ENCODE measurements around the gene CDK3. TPM values are rescaled to one million over a fixed set of nuclear protein-coding genes. Genes with fewer than 3 reads are reported as not detected.
"Not testable (repeated sequence)": the region's sequence is repeated elsewhere in the genome, so short reads cannot be mapped to it uniquely, and the experiment has no call there.

CDK3 gene
- total and polyA plus RNA-seq, 2 donors (not counting 1 experiment from before 2014, with no cell fraction given), result 15.0 to 20.5 TPM

GRCh38 chr17:76039121-76039520, 38.5 kb downstream of the CDK3 start:
- ChIA-PET POLR2A (no interaction called here), CTCF (no interaction called here)
- no peak overlapping the region for H3K27ac ChIP-seq (ENCODE audit: low read length in 2 of 2)
- DNase-seq (no peak), ATAC-seq (ENCODE audit: low read depth) (no peak)
- H3K27me3 ChIP-seq (replicated peaks in 1 of 4; ENCODE audit: control extremely low read depth in 1 of 4, control insufficient read depth in 3 of 4, insufficient read depth in 4 of 4, low read length in 3 of 4), result no peaks in the 10 kb centered on the region
- H2AFZ ChIP-seq (ENCODE audit: insufficient read depth, low read depth, low read length, poor library complexity, severe bottlenecking), result no peak overlapping the region
- intact Hi-C loops (cut with micrococcal nuclease), result no loop called here
- H3K9me3 ChIP-seq (ENCODE audit: control extremely low read depth in 1 of 3, control insufficient read depth in 2 of 3, insufficient read depth in 1 of 3, low read length in 2 of 3), result no peaks in the 10 kb centered on the region
- no peaks in the 10 kb centered on the region for H4K20me1 ChIP-seq (ENCODE audit: control insufficient read depth, insufficient read depth, low read length, poor library complexity, severe bottlenecking)
- Mint-ChIP-seq H3K27me3 (no peaks in the 10 kb centered on the region), H3K4me3 (no peak overlapping the region), H3K4me1 (no peaks in the 10 kb centered on the region), H3K27ac (no peak overlapping the region), H3K9me3 (ENCODE audit: insufficient read depth) (no peaks in the 10 kb centered on the region)
- H3K36me3 ChIP-seq (replicated peaks in 1 of 2; ENCODE audit: control extremely low read depth in 1 of 2, control insufficient read depth in 1 of 2, extremely low read depth in 1 of 2, insufficient read depth in 2 of 2, low read length in 1 of 2), result peaks cover 23 to 59% of the 10 kb centered on the region in 2 experiments
- no peaks in the 10 kb centered on the region for H3K79me2 ChIP-seq (ENCODE audit: control insufficient read depth, insufficient read depth, low read length)
- WGBS (ENCODE audit: insufficient coverage), result 98% methylated on average over 4 of the region's 6 CpGs
- no peaks in the 10 kb centered on the region for H3K4me1 ChIP-seq (ENCODE audit: control insufficient read depth in 2 of 2, insufficient read depth in 2 of 2, low read length in 2 of 2)
- TF ChIP-seq EZH2 (IDR thresholded peaks at IDR 0.05; ENCODE audit: borderline replicate concordance, insufficient read depth, low read depth, low read length, poor library complexity, severe bottlenecking), result no peak
- no peak for TF ChIP-seq CTCF (IDR thresholded peaks at IDR 0.05)
- H3K9ac ChIP-seq (ENCODE audit: low read length), result no peak overlapping the region
- H3K4me2 ChIP-seq (replicated peaks; ENCODE audit: low read depth, low read length, poor library complexity, severe bottlenecking), result no peak overlapping the region
- H3K4me3 ChIP-seq (ENCODE audit: control extremely low read depth in 1 of 5, extremely low read depth in 1 of 5, insufficient read depth in 1 of 5, low read depth in 2 of 5, low read length in 4 of 5), result no peak overlapping the region

GRCh38 chr17:76040376-76040775, 39.7 kb downstream of the CDK3 start:
- intact Hi-C loops (cut with micrococcal nuclease), result no loop called here
- H3K4me1 ChIP-seq (ENCODE audit: control insufficient read depth in 2 of 2, insufficient read depth in 2 of 2, low read length in 2 of 2), result no peaks in the 10 kb centered on the region
- CTCF ChIA-PET, result no interaction called here
- H3K27ac Mint-ChIP-seq, result no peak overlapping the region
- no peak overlapping the region for H3K4me3 ChIP-seq (ENCODE audit: control extremely low read depth in 1 of 5, extremely low read depth in 1 of 5, insufficient read depth in 1 of 5, low read depth in 2 of 5, low read length in 4 of 5)
- H3K9ac ChIP-seq (ENCODE audit: low read length), result no peak overlapping the region
- DNase-seq (no peak), ATAC-seq (ENCODE audit: low read depth) (no peak)
- no peaks in the 10 kb centered on the region for H4K20me1 ChIP-seq (ENCODE audit: control insufficient read depth, insufficient read depth, low read length, poor library complexity, severe bottlenecking)
- H3K79me2 ChIP-seq (ENCODE audit: control insufficient read depth, insufficient read depth, low read length), result no peaks in the 10 kb centered on the region
- WGBS (ENCODE audit: insufficient coverage), result 94% methylated on average over 2 of the region's 6 CpGs
- no peak overlapping the region for H3K4me2 ChIP-seq (replicated peaks; ENCODE audit: low read depth, low read length, poor library complexity, severe bottlenecking)
- peaks cover 26 to 71% of the 10 kb centered on the region in 2 experiments for H3K36me3 ChIP-seq (replicated peaks in 1 of 2; ENCODE audit: control extremely low read depth in 1 of 2, control insufficient read depth in 1 of 2, extremely low read depth in 1 of 2, insufficient read depth in 2 of 2, low read length in 1 of 2)
- no peaks in the 10 kb centered on the region for H3K9me3 ChIP-seq (ENCODE audit: control extremely low read depth in 1 of 3, control insufficient read depth in 2 of 3, insufficient read depth in 1 of 3, low read length in 2 of 3)
- no peak overlapping the region for H2AFZ ChIP-seq (ENCODE audit: insufficient read depth, low read depth, low read length, poor library complexity, severe bottlenecking)
- TF ChIP-seq EZH2 (IDR thresholded peaks at IDR 0.05; ENCODE audit: borderline replicate concordance, insufficient read depth, low read depth, low read length, poor library complexity, severe bottlenecking) (no peak), CTCF (IDR thresholded peaks at IDR 0.05) (no peak)
- no peak overlapping the region for H3K27ac ChIP-seq (ENCODE audit: low read length in 2 of 2)
- no peaks in the 10 kb centered on the region for H3K27me3 ChIP-seq (replicated peaks in 1 of 4; ENCODE audit: control extremely low read depth in 1 of 4, control insufficient read depth in 3 of 4, insufficient read depth in 4 of 4, low read length in 3 of 4)
- no peaks in the 10 kb centered on the region for H3K9me3 Mint-ChIP-seq (ENCODE audit: insufficient read depth)
- no peak overlapping the region for H3K4me3 Mint-ChIP-seq
- POLR2A ChIA-PET, result no interaction called here
- H3K4me1 Mint-ChIP-seq, result no peaks in the 10 kb centered on the region
- H3K27me3 Mint-ChIP-seq, result no peaks in the 10 kb centered on the region

GRCh38 chr17:76042868-76043267, 42.2 kb downstream of the CDK3 start:
- H2AFZ ChIP-seq (ENCODE audit: insufficient read depth, low read depth, low read length, poor library complexity, severe bottlenecking); H3K4me1 Mint-ChIP-seq; H4K20me1 ChIP-seq (ENCODE audit: control insufficient read depth, insufficient read depth, low read length, poor library complexity, severe bottlenecking); DNase-seq; H3K27ac Mint-ChIP-seq; H3K27me3 ChIP-seq (replicated peaks in 1 of 4; ENCODE audit: control extremely low read depth in 1 of 4, control insufficient read depth in 3 of 4, insufficient read depth in 4 of 4, low read length in 3 of 4); H3K4me2 ChIP-seq (replicated peaks; ENCODE audit: low read depth, low read length, poor library complexity, severe bottlenecking); ATAC-seq (ENCODE audit: low read depth); POLR2A ChIA-PET; H3K27me3 Mint-ChIP-seq; H3K4me3 Mint-ChIP-seq; H3K9me3 ChIP-seq (ENCODE audit: control extremely low read depth in 1 of 3, control insufficient read depth in 2 of 3, insufficient read depth in 1 of 3, low read length in 2 of 3); CTCF ChIA-PET; intact Hi-C loops (cut with micrococcal nuclease); H3K9ac ChIP-seq (ENCODE audit: low read length); H3K9me3 Mint-ChIP-seq (ENCODE audit: insufficient read depth); H3K4me1 ChIP-seq (ENCODE audit: control insufficient read depth in 2 of 2, insufficient read depth in 2 of 2, low read length in 2 of 2); H3K27ac ChIP-seq (ENCODE audit: low read length in 2 of 2); H3K79me2 ChIP-seq (ENCODE audit: control insufficient read depth, insufficient read depth, low read length); H3K4me3 ChIP-seq (ENCODE audit: control extremely low read depth in 1 of 5, extremely low read depth in 1 of 5, insufficient read depth in 1 of 5, low read depth in 2 of 5, low read length in 4 of 5): not testable (repeated sequence)
- peaks cover 29 to 92% of the 10 kb centered on the region in 2 experiments for H3K36me3 ChIP-seq (replicated peaks in 1 of 2; ENCODE audit: control extremely low read depth in 1 of 2, control insufficient read depth in 1 of 2, extremely low read depth in 1 of 2, insufficient read depth in 2 of 2, low read length in 1 of 2)
- WGBS (ENCODE audit: insufficient coverage), result 100% methylated on average over 2 of the region's 3 CpGs
